Sigmoid colon (tissue), 3 donors: ENCODE results near the gene SLC17A7.
"Not testable (repeated sequence)": the region's sequence is repeated elsewhere in the genome, so short reads cannot be mapped to it uniquely, and the experiment has no call there.

Experiments used
- POLR2A ChIP-seq, 2 donors: fragments of 450-650 bp; IDR thresholded peaks; one replicate each; pipeline ENCODE4 v1.6.1; 2016; ENCODE audit warnings: antibody characterized with exemption in 2 of 2, mild to moderate bottlenecking in 2 of 2, moderate library complexity in 2 of 2
- TF ChIP-seq, protein P1 (sequence below), 4 experiments: fragments of 450-650 bp in 3 of 4; fragments of 200-600 bp in 1 of 4; IDR thresholded peaks; one replicate each; pipeline ENCODE4 v1.5.1; 2016 to 2019; ENCODE audit warnings: antibody characterized with exemption in 4 of 4, mild to moderate bottlenecking in 3 of 4, moderate library complexity in 2 of 4

- not testable (repeated sequence) for TF ChIP-seq POLR2A (IDR thresholded peaks at IDR 0.05)
- TF ChIP-seq, protein P1, sequence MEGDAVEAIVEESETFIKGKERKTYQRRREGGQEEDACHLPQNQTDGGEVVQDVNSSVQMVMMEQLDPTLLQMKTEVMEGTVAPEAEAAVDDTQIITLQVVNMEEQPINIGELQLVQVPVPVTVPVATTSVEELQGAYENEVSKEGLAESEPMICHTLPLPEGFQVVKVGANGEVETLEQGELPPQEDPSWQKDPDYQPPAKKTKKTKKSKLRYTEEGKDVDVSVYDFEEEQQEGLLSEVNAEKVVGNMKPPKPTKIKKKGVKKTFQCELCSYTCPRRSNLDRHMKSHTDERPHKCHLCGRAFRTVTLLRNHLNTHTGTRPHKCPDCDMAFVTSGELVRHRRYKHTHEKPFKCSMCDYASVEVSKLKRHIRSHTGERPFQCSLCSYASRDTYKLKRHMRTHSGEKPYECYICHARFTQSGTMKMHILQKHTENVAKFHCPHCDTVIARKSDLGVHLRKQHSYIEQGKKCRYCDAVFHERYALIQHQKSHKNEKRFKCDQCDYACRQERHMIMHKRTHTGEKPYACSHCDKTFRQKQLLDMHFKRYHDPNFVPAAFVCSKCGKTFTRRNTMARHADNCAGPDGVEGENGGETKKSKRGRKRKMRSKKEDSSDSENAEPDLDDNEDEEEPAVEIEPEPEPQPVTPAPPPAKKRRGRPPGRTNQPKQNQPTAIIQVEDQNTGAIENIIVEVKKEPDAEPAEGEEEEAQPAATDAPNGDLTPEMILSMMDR (IDR thresholded peaks at IDR 0.05): not testable (repeated sequence)
These were observed 32.2 kb upstream of the SLC17A7 start for GRCh38 chr19:49473501-49473867.
